ENCODE measurements around the gene VANGL1. TPM values are rescaled to one million over a fixed set of nuclear protein-coding genes. Genes with fewer than 3 reads are reported as not detected.

The VANGL1 gene
- 7.6 and 7.8 TPM in 2 replicates for total RNA-seq

- H3K9me3 Mint-ChIP-seq: peaks cover 31% of the 10 kb centered on the region
- H3K27ac Mint-ChIP-seq: peak within 1 kb of the TSS; percentile 57
- H3K4me1 Mint-ChIP-seq: peaks cover 19% of the 10 kb centered on the region
- DNase-seq: peak; percentile 91
- peaks cover 7% of the 10 kb centered on the region for H3K36me3 Mint-ChIP-seq (ENCODE audit: low read depth)
- H3K4me3 Mint-ChIP-seq: peak within 1 kb of the TSS; percentile 87
- intact Hi-C loops (cut with micrococcal nuclease): loop anchor here (1.0 to 10.0 kb wide), 4 partner anchors 8 to 887 kb away; partner anchors contain the start of gene CSDE1
- peaks cover 30% of the 10 kb centered on the region for H3K27me3 Mint-ChIP-seq
These were observed at the start of gene VANGL1 for GRCh38 chr1:115641762-115642167. Gene VANGL1 (plus strand): TSS chr1:115641970. CDS start chr1:115651414, 9,444 bp downstream.

DNA sequence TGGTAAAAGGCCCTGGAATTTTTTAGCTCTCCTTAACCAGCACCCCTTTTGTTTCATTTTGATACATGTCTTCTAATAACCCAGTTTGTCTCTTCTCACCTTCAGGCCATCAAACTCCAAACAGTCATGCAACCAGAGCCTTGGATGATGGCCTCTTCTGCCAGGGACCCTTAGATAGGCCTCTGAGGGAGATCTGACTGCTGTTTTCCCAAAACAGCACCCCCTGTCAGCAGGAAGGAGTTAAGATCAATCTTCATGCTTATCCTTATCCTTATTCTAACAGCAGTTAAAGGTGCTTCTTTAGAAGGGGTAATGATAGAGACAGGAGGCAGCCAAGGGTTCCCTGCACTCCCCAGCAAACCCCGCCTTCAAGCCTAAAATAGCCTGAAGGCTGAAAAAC is 49.5 kb upstream of the VANGL1 start:
- Mint-ChIP-seq H3K4me3 (no peak overlapping the region), H3K27me3 (no peaks in the 10 kb centered on the region), H3K36me3 (ENCODE audit: low read depth) (no peaks in the 10 kb centered on the region), H3K9me3 (no peaks in the 10 kb centered on the region), H3K4me1 (no peaks in the 10 kb centered on the region), H3K27ac (no peak overlapping the region)
- no peak for DNase-seq
- intact Hi-C loops (cut with micrococcal nuclease): loop anchor here (10.0 kb wide), 1 partner anchor 617 kb away; no protein-coding TSS in a partner anchor

DNA sequence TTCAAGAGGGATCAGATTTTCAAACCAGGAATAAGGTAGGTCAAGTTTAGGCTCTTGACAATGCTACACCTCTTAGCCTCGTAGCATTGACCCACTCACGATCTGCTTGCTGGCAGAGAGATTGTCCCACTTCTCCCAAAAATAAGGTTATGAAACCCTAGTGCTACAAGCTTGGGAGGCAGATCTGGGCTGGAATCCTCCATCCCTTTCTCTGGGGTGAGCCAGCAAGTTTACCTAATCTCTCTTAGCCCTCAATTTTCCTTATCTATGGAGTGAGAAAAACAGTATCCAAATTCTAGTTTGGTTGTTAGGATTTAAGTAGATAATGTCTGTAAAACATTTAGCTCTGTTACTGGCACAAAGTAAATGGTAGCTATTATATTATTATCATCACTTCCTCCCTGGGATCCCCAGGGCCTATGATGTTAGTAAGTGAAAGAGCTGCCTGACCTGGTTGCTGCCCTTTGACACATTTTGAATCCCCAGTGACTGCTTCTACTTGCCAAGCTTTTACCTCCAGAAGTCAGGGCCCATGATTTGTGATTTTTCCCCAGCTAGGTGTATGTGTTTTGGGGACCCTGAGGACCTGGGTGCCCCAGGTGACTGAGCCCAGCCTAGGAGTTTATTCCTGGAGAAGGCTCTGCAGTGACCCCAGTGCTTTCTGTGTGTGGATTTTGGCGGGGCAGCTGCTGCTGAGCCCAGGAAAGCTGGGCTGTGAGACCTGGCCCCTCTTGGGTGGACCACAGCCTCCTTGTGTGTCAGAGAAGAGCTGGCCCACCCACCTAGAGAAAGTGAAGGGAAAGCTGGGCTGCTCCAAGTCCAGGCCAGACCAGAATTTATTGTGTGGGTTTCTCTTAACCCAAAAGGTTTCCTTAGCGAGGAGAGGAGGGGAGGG is 48.2 kb upstream of the VANGL1 start:
- no peak overlapping the region for H3K27ac Mint-ChIP-seq
- no peak for DNase-seq
- H3K4me1 Mint-ChIP-seq: no peaks in the 10 kb centered on the region
- no peak overlapping the region for H3K4me3 Mint-ChIP-seq
- no peaks in the 10 kb centered on the region for H3K36me3 Mint-ChIP-seq (ENCODE audit: low read depth)
- peaks cover 4% of the 10 kb centered on the region for H3K27me3 Mint-ChIP-seq
- intact Hi-C loops (cut with micrococcal nuclease): loop anchor here (10.0 kb wide), 1 partner anchor 619 kb away; no protein-coding TSS in a partner anchor
- H3K9me3 Mint-ChIP-seq: no peaks in the 10 kb centered on the region

DNA sequence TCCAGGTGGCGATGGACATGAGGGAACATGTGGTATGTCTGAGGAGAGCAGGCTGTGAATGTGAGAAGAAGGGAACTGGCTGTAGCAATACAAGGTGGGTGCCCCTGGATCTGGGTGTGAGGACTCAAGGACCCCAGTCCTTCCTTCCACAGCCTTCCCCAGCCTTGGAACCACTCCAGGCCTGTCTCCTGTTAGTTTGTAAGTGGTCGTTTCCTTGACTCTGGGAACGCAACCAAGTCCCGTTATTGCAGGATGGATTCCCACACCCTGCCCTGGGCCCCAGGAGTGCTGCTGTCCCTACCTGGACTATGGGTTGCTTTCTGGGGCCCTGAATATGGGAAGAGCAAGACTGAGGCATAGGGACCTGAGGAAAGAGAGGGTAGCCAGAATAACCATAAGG is 47.2 kb upstream of the VANGL1 start:
- intact Hi-C loops (cut with micrococcal nuclease): loop anchor here (10.0 kb wide), 1 partner anchor 620 kb away; no protein-coding TSS in a partner anchor
- Mint-ChIP-seq H3K4me1 (no peaks in the 10 kb centered on the region), H3K4me3 (no peak overlapping the region)

DNA sequence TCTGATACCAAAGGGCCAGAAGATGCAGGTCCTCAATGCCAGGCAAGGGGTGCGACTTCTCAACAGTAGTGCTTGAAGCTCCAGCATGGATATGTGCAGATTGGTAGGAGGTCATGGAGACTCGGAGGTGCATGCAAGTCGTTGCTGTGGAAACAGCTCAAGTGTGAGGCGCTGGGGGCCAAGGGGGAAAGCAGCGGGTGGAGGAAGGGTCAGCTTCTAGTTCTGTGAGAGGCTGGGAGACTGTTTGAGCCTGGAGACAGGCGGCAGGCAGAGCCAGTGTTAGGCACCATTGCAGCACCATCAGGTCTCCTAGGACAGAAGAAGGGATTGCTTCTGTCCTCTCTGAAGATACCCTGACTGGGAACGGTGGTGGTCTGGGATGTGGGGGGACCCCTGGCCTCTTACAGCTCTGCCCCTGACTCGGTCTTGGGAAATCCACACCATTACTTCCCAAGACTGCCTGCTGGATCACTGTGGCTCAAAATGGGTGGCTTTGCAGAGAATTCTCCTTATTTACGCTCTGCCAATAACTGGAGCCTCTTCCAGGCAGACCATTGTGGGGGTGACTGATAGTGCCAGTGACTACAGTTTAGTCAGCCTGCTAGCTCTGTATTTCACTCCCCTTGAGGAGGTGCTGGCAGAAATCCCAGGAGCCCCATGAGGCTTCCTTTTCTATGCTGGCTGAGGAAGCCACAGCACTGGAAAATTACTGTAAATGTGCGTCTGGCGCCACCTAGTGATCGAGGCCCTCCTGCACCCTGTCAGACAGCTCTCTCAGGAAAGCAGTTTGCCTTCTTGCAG is 46.3 kb upstream of the VANGL1 start:
- no peak overlapping the region for H3K4me3 Mint-ChIP-seq
- H3K4me1 Mint-ChIP-seq: no peaks in the 10 kb centered on the region
- intact Hi-C loops (cut with micrococcal nuclease): loop anchor here (1.0 to 10.0 kb wide), 2 partner anchors 456 to 621 kb away; no protein-coding TSS in a partner anchor
- DNase-seq: peak; percentile 90
- no peaks in the 10 kb centered on the region for H3K36me3 Mint-ChIP-seq (ENCODE audit: low read depth)
- no peak overlapping the region for H3K27ac Mint-ChIP-seq
- H3K27me3 Mint-ChIP-seq: peaks cover 4% of the 10 kb centered on the region
- H3K9me3 Mint-ChIP-seq: no peaks in the 10 kb centered on the region

More for the DNA sequence above, 47.2 kb upstream of the VANGL1 start:
- Mint-ChIP-seq H3K9me3 (no peaks in the 10 kb centered on the region), H3K27ac (no peak overlapping the region), H3K36me3 (ENCODE audit: low read depth) (no peaks in the 10 kb centered on the region), H3K27me3 (peaks cover 4% of the 10 kb centered on the region)
- no peak for DNase-seq

- Mint-ChIP-seq H3K4me1 (no peaks in the 10 kb centered on the region), H3K36me3 (ENCODE audit: low read depth) (no peaks in the 10 kb centered on the region), H3K9me3 (no peaks in the 10 kb centered on the region), H3K4me3 (no peak overlapping the region), H3K27ac (no peak overlapping the region), H3K27me3 (peaks cover 7% of the 10 kb centered on the region)
- intact Hi-C loops (cut with micrococcal nuclease): loop anchor here (10.0 kb wide), 1 partner anchor 621 kb away; no protein-coding TSS in a partner anchor
- no peak for DNase-seq
These were observed 45.5 kb upstream of the VANGL1 start for GRCh38 chr1:115596080-115596780.

DNA sequence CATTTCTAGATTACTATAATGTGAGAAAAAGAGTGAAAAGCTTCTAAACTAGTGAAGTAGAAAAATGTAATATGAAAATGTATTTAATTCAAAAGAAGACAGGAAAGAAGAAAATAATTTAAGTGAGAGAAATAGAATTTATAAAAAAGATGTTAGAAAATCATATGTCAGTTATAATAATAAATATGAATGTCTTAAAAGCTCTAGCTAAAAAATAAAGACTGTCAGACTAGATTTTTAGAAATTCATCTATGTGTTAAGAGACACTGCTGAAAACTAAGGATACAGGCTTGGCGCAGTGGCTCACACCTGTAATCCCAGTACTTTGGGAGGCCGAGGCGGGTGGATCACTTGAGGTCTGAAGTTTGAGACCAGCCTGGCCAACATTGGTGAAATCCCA is 37.3 kb upstream of the VANGL1 start:
- peaks cover 3% of the 10 kb centered on the region for H3K27me3 Mint-ChIP-seq
- no peak overlapping the region for H3K4me3 Mint-ChIP-seq
- H3K27ac Mint-ChIP-seq: no peak overlapping the region
- peak; percentile 9 for DNase-seq
- intact Hi-C loops (cut with micrococcal nuclease): no loop called here
- no peaks in the 10 kb centered on the region for H3K4me1 Mint-ChIP-seq
- H3K9me3 Mint-ChIP-seq: no peaks in the 10 kb centered on the region
- no peaks in the 10 kb centered on the region for H3K36me3 Mint-ChIP-seq (ENCODE audit: low read depth)

DNA sequence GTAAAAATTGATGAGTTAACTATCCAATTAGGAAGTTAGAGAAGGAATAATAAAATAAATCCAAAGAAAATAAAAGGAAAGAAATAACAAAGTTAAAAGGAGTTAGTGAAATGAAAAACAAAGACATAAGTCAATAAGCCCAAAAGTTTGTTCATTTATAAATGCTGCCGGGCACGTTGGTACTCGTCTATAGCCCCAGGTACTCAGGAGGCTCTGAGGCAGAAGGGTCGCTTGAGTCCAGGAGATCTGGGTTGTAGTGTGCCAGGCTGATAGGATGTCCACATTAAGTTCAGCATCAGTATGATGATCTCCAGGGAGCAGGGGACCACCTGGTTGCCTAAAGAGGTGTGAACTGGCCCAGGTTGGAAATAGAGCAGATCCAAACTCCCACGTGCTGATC is 35.5 kb upstream of the VANGL1 start:
- H3K4me1 Mint-ChIP-seq: no peaks in the 10 kb centered on the region
- no peaks in the 10 kb centered on the region for H3K36me3 Mint-ChIP-seq (ENCODE audit: low read depth)
- H3K27me3 Mint-ChIP-seq: peaks cover under 1% of the 10 kb centered on the region
- intact Hi-C loops (cut with micrococcal nuclease): loop anchor here (5.0 kb wide), 1 partner anchor 36 kb away; the partner anchor contains the start of gene VANGL1
- peak; percentile 28 for DNase-seq
- no peak overlapping the region for H3K27ac Mint-ChIP-seq
- H3K4me3 Mint-ChIP-seq: no peak overlapping the region
- no peaks in the 10 kb centered on the region for H3K9me3 Mint-ChIP-seq

GRCh38 chr1:115609021-115609420 is 32.7 kb upstream of the VANGL1 start:
- H3K27me3 Mint-ChIP-seq: peaks cover 4% of the 10 kb centered on the region
- intact Hi-C loops (cut with micrococcal nuclease): loop anchor here (5.0 kb wide), 1 partner anchor 33 kb away; the partner anchor contains the start of gene VANGL1
- peak; percentile 28 for DNase-seq
- no peaks in the 10 kb centered on the region for H3K4me1 Mint-ChIP-seq
- H3K9me3 Mint-ChIP-seq: no peaks in the 10 kb centered on the region
- no peak overlapping the region for H3K4me3 Mint-ChIP-seq
- no peaks in the 10 kb centered on the region for H3K36me3 Mint-ChIP-seq (ENCODE audit: low read depth)
- no peak overlapping the region for H3K27ac Mint-ChIP-seq

GRCh38 chr1:115613767-115614166 is 28.0 kb upstream of the VANGL1 start:
- intact Hi-C loops (cut with micrococcal nuclease): no loop called here
- Mint-ChIP-seq H3K9me3 (peaks cover 3% of the 10 kb centered on the region), H3K4me3 (no peak overlapping the region), H3K27me3 (peaks cover 4% of the 10 kb centered on the region), H3K4me1 (no peaks in the 10 kb centered on the region), H3K36me3 (ENCODE audit: low read depth) (no peaks in the 10 kb centered on the region), H3K27ac (no peak overlapping the region)
- DNase-seq: peak; percentile 32

DNA sequence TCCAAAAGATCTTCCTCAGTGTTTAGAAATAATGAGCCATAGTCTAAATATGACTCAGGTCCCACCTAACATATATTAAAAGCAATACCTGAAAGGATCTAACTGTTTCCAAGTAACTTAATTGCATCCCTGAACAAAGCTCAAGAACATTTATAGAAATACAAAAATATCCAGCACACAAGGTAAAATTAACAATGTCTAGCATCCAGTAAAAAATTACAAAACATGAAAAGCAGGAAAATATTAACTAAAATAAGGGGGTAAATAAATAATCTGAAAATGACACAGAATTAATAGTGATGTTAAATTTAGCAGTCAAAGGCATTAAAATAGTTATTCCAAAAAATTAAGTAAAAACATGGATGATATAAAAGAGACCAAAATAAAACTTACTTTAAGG is 21.3 kb upstream of the VANGL1 start:
- peaks cover 9% of the 10 kb centered on the region for H3K27me3 Mint-ChIP-seq

DNA sequence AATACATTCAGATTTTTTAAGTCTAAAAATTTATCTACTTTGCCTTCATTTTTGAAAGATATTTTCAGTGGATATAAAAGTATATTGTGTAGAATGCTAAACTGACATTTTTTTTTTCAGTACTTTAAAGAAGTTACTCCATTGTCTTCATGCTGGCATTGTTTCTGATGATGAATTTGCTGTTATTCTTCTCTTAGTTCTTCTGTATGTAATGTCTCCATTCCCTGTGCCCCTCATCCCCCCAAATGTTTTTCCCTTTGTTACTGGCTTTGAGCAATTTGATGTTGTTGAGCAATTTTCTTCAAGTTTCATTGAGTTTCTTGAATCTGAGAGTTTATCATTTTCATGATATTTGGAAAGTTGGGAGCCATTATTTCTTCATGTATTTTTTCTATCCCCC is 20.8 kb upstream of the VANGL1 start:
- Mint-ChIP-seq H3K4me1 (no peaks in the 10 kb centered on the region), H3K9me3 (peaks cover 14% of the 10 kb centered on the region), H3K4me3 (no peak overlapping the region), H3K36me3 (ENCODE audit: low read depth) (peaks cover 1% of the 10 kb centered on the region), H3K27ac (no peak overlapping the region), H3K27me3 (peaks cover 9% of the 10 kb centered on the region)
- intact Hi-C loops (cut with micrococcal nuclease): no loop called here
- no peak for DNase-seq

More for the DNA sequence above, 21.3 kb upstream of the VANGL1 start:
- intact Hi-C loops (cut with micrococcal nuclease): no loop called here
- H3K27ac Mint-ChIP-seq: no peak overlapping the region
- no peak for DNase-seq
- H3K4me3 Mint-ChIP-seq: no peak overlapping the region
- peaks cover 14% of the 10 kb centered on the region for H3K9me3 Mint-ChIP-seq
- no peaks in the 10 kb centered on the region for H3K4me1 Mint-ChIP-seq
- peaks cover 1% of the 10 kb centered on the region for H3K36me3 Mint-ChIP-seq (ENCODE audit: low read depth)

DNA sequence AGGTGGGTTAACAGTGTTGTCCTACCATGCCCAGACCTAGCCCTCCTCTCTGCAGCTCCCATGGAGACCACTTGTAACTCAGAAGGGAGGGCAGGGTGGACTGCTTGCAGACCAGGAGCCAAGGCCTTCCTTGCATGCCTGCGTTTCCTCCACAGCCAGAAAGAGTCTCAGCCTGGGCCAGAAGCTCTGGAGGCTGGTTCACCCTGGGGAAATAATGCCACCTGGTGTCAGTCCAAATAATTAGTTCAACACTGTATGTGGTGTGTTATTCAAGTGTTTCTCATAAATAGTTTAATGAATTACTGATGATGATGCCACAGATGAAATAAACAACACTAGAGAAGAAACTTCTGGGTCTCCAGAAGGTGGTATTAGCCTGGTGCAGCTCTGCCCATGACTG is 16.9 kb upstream of the VANGL1 start:
- H3K27me3 Mint-ChIP-seq: peaks cover 19% of the 10 kb centered on the region
- intact Hi-C loops (cut with micrococcal nuclease): no loop called here
- peak; percentile 36 for DNase-seq
- H3K4me1 Mint-ChIP-seq: no peaks in the 10 kb centered on the region
- no peak overlapping the region for H3K4me3 Mint-ChIP-seq
- no peak overlapping the region for H3K27ac Mint-ChIP-seq
- H3K36me3 Mint-ChIP-seq (ENCODE audit: low read depth): peaks cover 1% of the 10 kb centered on the region
- peaks cover 17% of the 10 kb centered on the region for H3K9me3 Mint-ChIP-seq
